A549 (cell line): ENCODE measurements around the gene DPP10. TPM values are rescaled to one million over a fixed set of nuclear protein-coding genes. Genes with fewer than 3 reads are reported as not detected.
"Not testable (repeated sequence)": the region's sequence is repeated elsewhere in the genome, so short reads cannot be mapped to it uniquely, and the experiment has no call there.

Source experiments
- ATAC-seq, 2 experiments: fragments of 200-7000 bp in 1 of 2; fragments of >200 bp in 1 of 2; cut with Nextera tagmentation in 1 of 2; cut with Tn5 transposase in 1 of 2; 3 replicates each; pipeline versions ENCODE4 v1.8.0 to v1.9.1; 2018 to 2020; ENCODE audit warnings: mild to moderate bottlenecking in 1 of 2, moderate library complexity in 1 of 2
- CTCF ChIA-PET: fragments of 300-600 bp; sonication (Branson Sonifier 250); formaldehyde crosslinking; extraction: SDS; loops from one replicate; lab custom pipeline; 2021; ENCODE audit warnings: antibody characterized with exemption, inconsistent platforms; lab: Yijun Ruan, JAX
- POLR2A ChIA-PET: fragments of 350-600 bp; formaldehyde crosslinking; extraction: SDS; loops from one replicate; lab custom pipeline; 2021; ENCODE audit warnings: antibody characterized with exemption, inconsistent platforms; lab: Yijun Ruan, JAX
- DNase-seq, 2 experiments: peaks; one replicate each; pipeline versions ENCODE4 v3.0.0 to v3.0.0-alpha.2; 2011 to 2016; ENCODE audit warnings: low read depth in 1 of 2, low spot score in 1 of 2
- FAIRE-seq: peaks from 2 replicates; lab custom pipeline; 2011; peaks lifted over from hg19 to GRCh38; lab: Jason Lieb, UNC
- H3K27ac ChIP-seq, 2 experiments: fragments of >200 bp; sonication (Bioruptor Twin); formaldehyde crosslinking; 3 replicates each; pipeline ENCODE4 v1.5.1; 2016 to 2017
- H3K4me1 ChIP-seq: fragments of >200 bp; sonication (Bioruptor Twin); formaldehyde crosslinking; 3 replicates; pipeline ENCODE4 v1.6.1; 2016
- H3K4me2 ChIP-seq: fragments of >200 bp; sonication (Bioruptor Twin); formaldehyde crosslinking; 3 replicates; pipeline ENCODE4 v1.6.1; 2016
- H3K4me3 ChIP-seq: fragments of >200 bp; sonication (Bioruptor Twin); formaldehyde crosslinking; 3 replicates; pipeline ENCODE4 v1.5.1; 2016
- H3K9me3 ChIP-seq: fragments of >200 bp; sonication (Bioruptor Twin); formaldehyde crosslinking; 3 replicates; pipeline ENCODE4 v1.6.1; 2016
- CEBPB ChIP-seq, 2 experiments: fragments of >200 bp in 1 of 2; sonication (Bioruptor Twin) in 1 of 2; formaldehyde crosslinking in 1 of 2; IDR thresholded peaks; 2 replicates each; pipeline ENCODE4 v1.6.1; 2012 to 2016
- CHD4 ChIP-seq: fragments of 200-600 bp; sonication (generic); IDR thresholded peaks from 2 replicates; pipeline ENCODE4 v1.6.1; 2016; ENCODE audit warnings: antibody characterized with exemption, mild to moderate bottlenecking, borderline replicate concordance
- CTCF ChIP-seq: fragments of >200 bp; sonication (Bioruptor Twin); formaldehyde crosslinking; IDR thresholded peaks from 3 replicates; pipeline ENCODE4 v1.5.1; 2016
- EHMT2 ChIP-seq: fragments of 200-600 bp; sonication (generic); IDR thresholded peaks from 2 replicates; pipeline ENCODE4 v1.6.1; 2016; ENCODE audit warnings: antibody characterized with exemption, low read depth, mild to moderate bottlenecking, moderate library complexity
- FOXS1 ChIP-seq: fragments of 250-450 bp; sonication (Bioruptor Pico); IDR thresholded peaks from 2 replicates; pipeline ENCODE4 v1.5.0; 2020; ENCODE audit warnings: mild to moderate bottlenecking, moderate library complexity
- GATA3 ChIP-seq: IDR thresholded peaks from 2 replicates; pipeline ENCODE4 v1.6.1; 2012; ENCODE audit warnings: borderline replicate concordance
- HOXB5 ChIP-seq: fragments of 250-450 bp; sonication (Bioruptor Pico); IDR thresholded peaks from 2 replicates; pipeline ENCODE4 v1.5.0; 2020; ENCODE audit warnings: mild to moderate bottlenecking, moderate library complexity
- JUN ChIP-seq, 2 experiments: fragments of >200 bp; sonication (Bioruptor Twin); formaldehyde crosslinking; IDR thresholded peaks; 2 replicates in 1 of 2; 3 replicates in 1 of 2; pipeline ENCODE4 v1.6.1; 2016 to 2017
- KDM5A ChIP-seq: fragments of 200-600 bp; sonication (generic); IDR thresholded peaks from 2 replicates; pipeline ENCODE4 v1.6.1; 2016; ENCODE audit warnings: antibody characterized with exemption, mild to moderate bottlenecking
- MAX ChIP-seq: IDR thresholded peaks from 2 replicates; pipeline ENCODE4 v1.6.1; 2012
- NR3C1 ChIP-seq: fragments of >200 bp; sonication (Bioruptor Twin); formaldehyde crosslinking; IDR thresholded peaks from 3 replicates; pipeline ENCODE4 v1.6.1; 2017
- PBX3 ChIP-seq: IDR thresholded peaks from 2 replicates; pipeline ENCODE4 v1.6.1; 2012
- POLR2AphosphoS2 ChIP-seq: conservative IDR thresholded peaks from 2 replicates; pipeline ENCODE4 v1.6.1; 2012; ENCODE audit warnings: low read length, improper control_type of control experiment, inconsistent platforms
- RAD21 ChIP-seq, 2 experiments: fragments of >200 bp in 1 of 2; sonication (Bioruptor Twin) in 1 of 2; formaldehyde crosslinking in 1 of 2; IDR thresholded peaks in 1 of 2; conservative IDR thresholded peaks in 1 of 2; 2 replicates in 1 of 2; 3 replicates in 1 of 2; pipeline ENCODE4 v1.6.1; 2012 to 2018; ENCODE audit warnings: inconsistent platforms in 1 of 2
- RFX5 ChIP-seq: fragments of 450-650 bp; IDR thresholded peaks from 2 replicates; pipeline ENCODE4 v1.7.1; 2014; ENCODE audit warnings: antibody characterized with exemption, mild to moderate bottlenecking, moderate library complexity
- SMC3 ChIP-seq: fragments of >200 bp; sonication (Bioruptor Twin); formaldehyde crosslinking; IDR thresholded peaks from 3 replicates; pipeline ENCODE4 v1.6.1; 2018; ENCODE audit warnings: inconsistent platforms
- TFCP2L1 ChIP-seq: fragments of 250-450 bp; sonication (Bioruptor Pico); IDR thresholded peaks from 2 replicates; pipeline ENCODE4 v1.5.0; 2021; ENCODE audit warnings: mild to moderate bottlenecking
- ZFP36 ChIP-seq: fragments of 450-650 bp; IDR thresholded peaks from 2 replicates; pipeline ENCODE4 v1.6.1; 2014; ENCODE audit warnings: borderline replicate concordance; ENCODE audit not compliant: partially characterized antibody
- WGBS: methylation state at CpG from one replicate; pipeline ENCODE4 v1.1.6; 2017; ENCODE audit errors: missing lambda C conversion rate; 5-methylcytosine and 5-hydroxymethylcytosine counted together
- polyA plus RNA-seq, 4 experiments: library from polyadenylated mRNA; depleted of rRNA in 3 of 4; stranded (reverse); fragments of >200 nt; fragmentation: RNase III in 1 of 4; extraction: RNeasy Plus Mini Kit Qiagen cat#74134 plus additional on column Dnase treatment in 1 of 4; gene quantifications; 2 replicates in 3 of 4; 3 replicates in 1 of 4; pipeline ENCODE4 v1.2.3, GENCODE V29; 2011 to 2017
- TF ChIP-seq, protein P1 (sequence below): fragments of >200 bp; sonication (Bioruptor Twin); formaldehyde crosslinking; IDR thresholded peaks from 3 replicates; pipeline ENCODE4 v1.6.1; 2016
- TF ChIP-seq, protein P2 (sequence below): IDR thresholded peaks from 2 replicates; pipeline ENCODE4 v1.6.1; 2012; ENCODE audit warnings: low read depth, borderline replicate concordance
- TF ChIP-seq, protein P3 (sequence below): fragments of >200 bp; sonication (Bioruptor Twin); formaldehyde crosslinking; IDR thresholded peaks from 2 replicates; pipeline ENCODE4 v1.6.1; 2016

The DPP10 gene
- polyA plus RNA-seq, 2 of the 4 experiments (the other 2 are of a cell fraction): not detected

GRCh38 chr2:115083225-115083624, 640.8 kb downstream of the DPP10 start:
- CTCF ChIA-PET: no interaction called here
- ATAC-seq (no peak; a peak in 1 of 6 replicates), DNase-seq (no peak), FAIRE-seq (no peak)
- H3K9me3 ChIP-seq: no peaks in the 10 kb centered on the region
- WGBS: 20% methylated on average over 4 of the region's 4 CpGs
- H3K4me3 ChIP-seq: no peak overlapping the region
- no peak overlapping the region for H3K27ac ChIP-seq
- POLR2A ChIA-PET: no interaction called here
- no peaks in the 10 kb centered on the region for H3K4me1 ChIP-seq
- no peak for TF ChIP-seq ZFP36
- 0 out of 5 replicates have a peak, but pooled peaks of 1 of the 2 experiments have one; percentile 10 for TF ChIP-seq RAD21 (conservative IDR thresholded peaks at IDR 0.05 in 1 of 2, IDR thresholded peaks at IDR 0.05 in 1 of 2)
- no peak overlapping the region for H3K4me2 ChIP-seq

DNA sequence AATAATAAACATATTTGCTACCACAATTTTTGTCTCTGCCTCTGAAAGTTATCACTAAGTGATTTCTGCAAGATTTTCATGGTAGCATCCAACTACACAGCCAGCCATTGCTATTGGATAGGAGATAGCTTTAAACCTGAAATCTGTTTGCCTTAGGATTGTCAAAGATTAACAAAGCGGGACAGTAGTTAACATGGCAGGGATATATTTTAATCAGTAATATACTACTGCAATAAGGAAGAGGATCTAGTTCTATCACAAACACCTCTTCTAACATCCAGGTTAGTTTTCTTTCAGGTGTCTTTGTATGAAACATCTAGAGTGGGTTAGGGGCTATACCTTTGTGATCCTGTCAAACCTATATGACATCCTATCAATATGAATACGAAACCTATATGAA, 641.3 kb downstream of the DPP10 start:
- 22% methylated on average over 2 of the region's 2 CpGs for WGBS
- no peak for TF ChIP-seq CTCF
- TF ChIP-seq, protein P1, sequence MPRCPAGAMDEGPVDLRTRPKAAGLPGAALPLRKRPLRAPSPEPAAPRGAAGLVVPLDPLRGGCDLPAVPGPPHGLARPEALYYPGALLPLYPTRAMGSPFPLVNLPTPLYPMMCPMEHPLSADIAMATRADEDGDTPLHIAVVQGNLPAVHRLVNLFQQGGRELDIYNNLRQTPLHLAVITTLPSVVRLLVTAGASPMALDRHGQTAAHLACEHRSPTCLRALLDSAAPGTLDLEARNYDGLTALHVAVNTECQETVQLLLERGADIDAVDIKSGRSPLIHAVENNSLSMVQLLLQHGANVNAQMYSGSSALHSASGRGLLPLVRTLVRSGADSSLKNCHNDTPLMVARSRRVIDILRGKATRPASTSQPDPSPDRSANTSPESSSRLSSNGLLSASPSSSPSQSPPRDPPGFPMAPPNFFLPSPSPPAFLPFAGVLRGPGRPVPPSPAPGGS: no peak
- no peak for TF ChIP-seq EHMT2
- no peak for TF ChIP-seq MAX
- TF ChIP-seq JUN (IDR thresholded peaks at IDR 0.05): no peak
- TF ChIP-seq PBX3: no peak
- TF ChIP-seq, protein P2, sequence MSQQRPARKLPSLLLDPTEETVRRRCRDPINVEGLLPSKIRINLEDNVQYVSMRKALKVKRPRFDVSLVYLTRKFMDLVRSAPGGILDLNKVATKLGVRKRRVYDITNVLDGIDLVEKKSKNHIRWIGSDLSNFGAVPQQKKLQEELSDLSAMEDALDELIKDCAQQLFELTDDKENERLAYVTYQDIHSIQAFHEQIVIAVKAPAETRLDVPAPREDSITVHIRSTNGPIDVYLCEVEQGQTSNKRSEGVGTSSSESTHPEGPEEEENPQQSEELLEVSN: no peak
- no peak for TF ChIP-seq FOXS1 (CRISPR knock-in tag)
- no peak for TF ChIP-seq HOXB5 (CRISPR knock-in tag)
- no peak for TF ChIP-seq ZFP36
- TF ChIP-seq RAD21 (conservative IDR thresholded peaks at IDR 0.05 in 1 of 2, IDR thresholded peaks at IDR 0.05 in 1 of 2): no peak
- no peak for TF ChIP-seq KDM5A
- no peak for TF ChIP-seq RFX5
- TF ChIP-seq POLR2AphosphoS2: no peak
- TF ChIP-seq TFCP2L1 (CRISPR knock-in tag): no peak
- TF ChIP-seq CEBPB (IDR thresholded peaks at IDR 0.05): no peak

DNA sequence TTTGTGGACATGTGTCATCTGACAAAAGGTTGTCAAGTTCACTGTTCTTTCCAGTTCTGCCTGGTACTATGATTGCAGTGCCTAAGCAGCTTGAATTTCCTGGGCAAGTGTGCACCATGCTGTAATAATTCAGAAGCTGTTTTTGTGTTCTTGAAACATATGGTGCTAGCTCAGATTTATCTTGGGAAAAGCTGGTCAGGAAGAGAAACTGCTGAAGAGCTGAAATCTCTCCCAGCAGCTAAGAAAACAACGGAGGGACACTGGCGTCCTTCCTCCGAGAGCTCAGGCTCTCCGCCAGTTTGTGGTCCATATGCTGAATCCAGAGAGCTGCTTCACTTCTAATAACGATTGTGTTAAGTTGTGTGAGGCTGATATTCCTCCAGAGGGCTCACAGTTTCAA, 642.0 kb downstream of the DPP10 start:
- FAIRE-seq (no peak), DNase-seq (no peak), ATAC-seq (no peak)
- Histone ChIP-seq H3K4me2 (no peak overlapping the region), H3K27ac (no peak overlapping the region), H3K4me1 (no peaks in the 10 kb centered on the region), H3K9me3 (no peaks in the 10 kb centered on the region), H3K4me3 (no peak overlapping the region)
- CTCF ChIA-PET: no interaction called here
- 12% methylated on average over 5 of the region's 5 CpGs for WGBS
- TF ChIP-seq NR3C1 (no peak), HOXB5 (CRISPR knock-in tag) (no peak), CHD4 (no peak), SMC3 (no peak), GATA3 (no peak)
- TF ChIP-seq, protein P3, sequence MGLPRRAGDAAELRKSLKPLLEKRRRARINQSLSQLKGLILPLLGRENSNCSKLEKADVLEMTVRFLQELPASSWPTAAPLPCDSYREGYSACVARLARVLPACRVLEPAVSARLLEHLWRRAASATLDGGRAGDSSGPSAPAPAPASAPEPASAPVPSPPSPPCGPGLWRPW: no peak
- POLR2A ChIA-PET: no interaction called here

More for the DNA sequence above, 641.3 kb downstream of the DPP10 start:
- CTCF ChIA-PET: no interaction called here
- POLR2A ChIA-PET: no interaction called here
- Histone ChIP-seq H3K27ac (no peak overlapping the region), H3K4me1 (no peaks in the 10 kb centered on the region), H3K9me3 (no peaks in the 10 kb centered on the region), H3K4me3 (no peak overlapping the region), H3K4me2 (no peak overlapping the region)
- DNase-seq: no peak
- no peak for FAIRE-seq
- ATAC-seq: no peak

- FAIRE-seq, H3K9me3 ChIP-seq, ATAC-seq, H3K4me2 ChIP-seq, H3K27ac ChIP-seq, H3K4me3 ChIP-seq, POLR2A ChIA-PET, DNase-seq, H3K4me1 ChIP-seq, CTCF ChIA-PET: not testable (repeated sequence)
- WGBS: 36% methylated on average over 6 of the region's 8 CpGs
Observed at GRCh38 chr2:115086051-115086620, 643.7 kb downstream of the DPP10 start.
